HL-60 (cell line): ENCODE results near the gene TAP2.

Source experiments
- DNase-seq, 2 experiments: peaks; one replicate each; pipeline ENCODE4 v3.0.0-alpha.2; 2010 to 2020; ENCODE audit warnings: low read depth in 1 of 2, low spot score in 1 of 2
- H3K27ac ChIP-seq: fragments of 250-450 bp; sonication (Bioruptor Pico); replicated peaks from 2 replicates; pipeline ENCODE4 v1.5.1; 2020; ENCODE audit warnings: mild to moderate bottlenecking, moderate library complexity
- H3K27me3 ChIP-seq: fragments of 250-450 bp; sonication (Bioruptor Pico); 2 replicates; pipeline ENCODE4 v1.5.1; 2021; ENCODE audit warnings: mild to moderate bottlenecking, moderate library complexity; ENCODE audit not compliant: insufficient read depth, poor library complexity, severe bottlenecking
- H3K4me3 ChIP-seq: replicated peaks from 2 replicates; pipeline ENCODE4 v1.5.1; 2011; ENCODE audit warnings: mild to moderate bottlenecking, control low read depth, low read length; ENCODE audit not compliant: insufficient read depth
- CTCF ChIP-seq: IDR thresholded peaks from one replicate; pipeline ENCODE4 v1.5.1; 2011; ENCODE audit warnings: low read length, control low read depth, inconsistent platforms; ENCODE audit not compliant: insufficient read depth
- GABPA ChIP-seq: IDR thresholded peaks from 2 replicates; pipeline ENCODE4 v1.6.1; 2012; ENCODE audit warnings: low read depth
- POLR2AphosphoS5 ChIP-seq: IDR thresholded peaks from 2 replicates; pipeline ENCODE4 v1.6.1; 2012; ENCODE audit warnings: low read depth
- REST ChIP-seq: IDR thresholded peaks from 2 replicates; pipeline ENCODE4 v1.6.1; 2012; ENCODE audit warnings: low read depth; ENCODE audit not compliant: insufficient replicate concordance
- SPI1 ChIP-seq: IDR thresholded peaks from 2 replicates; pipeline ENCODE4 v1.6.1; 2012; ENCODE audit warnings: low read depth, mild to moderate bottlenecking, borderline replicate concordance

TAP2 gene

DNA sequence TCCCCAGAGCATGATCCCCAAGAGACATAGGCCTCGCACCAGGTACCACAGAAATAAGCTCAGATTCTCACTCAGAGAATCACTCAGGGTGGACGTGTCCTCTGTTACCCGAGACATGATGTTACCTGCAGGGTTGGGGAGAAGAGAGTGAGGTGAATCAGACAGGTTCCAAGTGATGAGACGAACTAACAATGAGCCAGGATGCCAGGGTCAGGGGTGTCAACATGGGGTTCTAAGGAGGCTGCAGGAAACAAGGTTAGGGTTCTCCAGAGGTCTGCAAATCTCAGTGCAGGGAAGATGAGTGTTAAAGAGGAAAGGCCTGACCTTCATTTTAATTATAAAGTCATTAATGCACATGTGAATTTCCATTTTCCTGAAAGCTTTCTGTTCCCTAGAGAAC is 12.5 kb upstream of the TAP2 start:
- Histone ChIP-seq H3K4me3 (no peak overlapping the region), H3K27me3 (no peaks in the 10 kb centered on the region), H3K27ac (no peak overlapping the region)
- TF ChIP-seq SPI1 (no peak), POLR2AphosphoS5 (no peak), CTCF (no peak), REST (no peak), GABPA (no peak)
- no peak for DNase-seq

DNA sequence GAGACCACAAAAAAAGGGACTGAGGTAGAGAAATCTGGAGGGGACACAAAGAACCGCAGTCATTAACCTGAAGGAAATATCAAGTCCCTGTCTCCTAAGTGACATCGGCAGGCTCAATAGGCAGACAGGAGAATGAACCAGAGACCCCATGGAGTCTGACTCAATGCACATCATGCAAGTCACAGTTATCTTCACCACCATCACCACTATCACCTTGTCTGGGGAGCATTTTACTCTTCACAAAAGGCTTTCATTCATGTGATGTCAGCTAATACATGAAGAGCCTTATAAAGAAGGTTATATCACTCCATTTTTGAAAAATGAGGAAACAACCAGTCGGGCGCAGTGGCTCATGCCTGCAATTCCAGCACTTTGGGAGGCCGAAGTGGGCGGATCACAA is 10.6 kb upstream of the TAP2 start:
- no peak overlapping the region for H3K27ac ChIP-seq
- no peak for TF ChIP-seq POLR2AphosphoS5
- no peak for TF ChIP-seq CTCF
- no peak for TF ChIP-seq REST
- no peak for TF ChIP-seq GABPA
- no peak overlapping the region for H3K4me3 ChIP-seq
- no peak for DNase-seq
- no peaks in the 10 kb centered on the region for H3K27me3 ChIP-seq

DNA sequence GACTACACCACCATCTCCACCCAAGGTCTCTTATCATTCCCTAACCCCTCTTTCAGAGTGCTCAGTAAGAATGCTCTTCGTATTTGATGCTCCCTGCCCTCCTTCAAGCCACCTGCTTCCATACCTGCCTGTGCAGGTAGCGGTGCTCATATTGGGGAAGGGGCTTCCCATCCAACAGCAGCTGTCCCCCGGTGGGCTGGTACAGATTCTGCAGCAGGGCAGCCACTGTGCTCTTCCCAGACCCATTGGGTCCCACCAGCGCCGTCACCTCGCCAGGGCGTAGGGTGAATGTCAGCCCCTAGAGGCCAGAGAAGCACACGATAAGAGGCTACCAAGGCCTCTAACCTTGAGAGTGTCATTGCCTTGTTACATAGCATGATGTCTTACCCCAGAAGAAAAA is 9.3 kb upstream of the TAP2 start:
- DNase-seq = no peak
- H3K4me3 ChIP-seq = no peak overlapping the region
- H3K27ac ChIP-seq = no peak overlapping the region
- H3K27me3 ChIP-seq = no peaks in the 10 kb centered on the region
- TF ChIP-seq REST = no peak
- TF ChIP-seq GABPA = no peak

GRCh38 chr6:32847004-32847403 is 8.5 kb upstream of the TAP2 start:
- no peak for DNase-seq
- H3K27ac ChIP-seq = no peak overlapping the region
- no peak overlapping the region for H3K4me3 ChIP-seq
- TF ChIP-seq REST (no peak), POLR2AphosphoS5 (no peak), GABPA (no peak), CTCF (no peak), SPI1 (no peak)
- no peaks in the 10 kb centered on the region for H3K27me3 ChIP-seq
